Keratinocyte (primary cell): ENCODE data around the gene MRTFB. TPM values are rescaled to one million over a fixed set of nuclear protein-coding genes. Genes with fewer than 3 reads are reported as not detected.

Experiments
- DNase-seq: peaks from one replicate; pipeline ENCODE4 v3.0.0-alpha.2; 2011; ENCODE audit warnings: low read depth, missing footprints, low spot score
- FAIRE-seq: peaks from 2 replicates; lab custom pipeline; 2011; peaks lifted over from hg19 to GRCh38; lab: Jason Lieb, UNC
- H2AFZ ChIP-seq: 2 replicates; pipeline ENCODE4 v1.6.0; 2012; ENCODE audit warnings: low read length, control low read depth, inconsistent platforms; ENCODE audit not compliant: control insufficient read depth
- H3K27ac ChIP-seq: 2 replicates; pipeline ENCODE4 v1.5.1; 2011; ENCODE audit warnings: low read length; ENCODE audit not compliant: control insufficient read depth, insufficient read depth
- H3K27me3 ChIP-seq: 3 replicates; pipeline ENCODE4 v1.6.0; 2011; ENCODE audit warnings: low read length; ENCODE audit not compliant: control insufficient read depth, insufficient read depth; ENCODE audit errors: extremely low read depth
- H3K36me3 ChIP-seq, 2 experiments: 2 replicates in 1 of 2; 3 replicates in 1 of 2; pipeline ENCODE4 v1.5.1; 2011; ENCODE audit warnings: low read length in 2 of 2, mild to moderate bottlenecking in 1 of 2; ENCODE audit not compliant: control insufficient read depth in 2 of 2, insufficient read depth in 2 of 2; ENCODE audit errors: extremely low read depth in 1 of 2
- H3K4me1 ChIP-seq: 3 replicates; pipeline ENCODE4 v1.5.1; 2011; ENCODE audit warnings: low read length; ENCODE audit not compliant: control insufficient read depth, insufficient read depth; ENCODE audit errors: extremely low read depth
- H3K4me2 ChIP-seq: 3 replicates; pipeline ENCODE4 v1.6.0; 2011; ENCODE audit warnings: low read depth, low read length; ENCODE audit not compliant: control insufficient read depth, insufficient read depth; ENCODE audit errors: extremely low read depth
- H3K4me3 ChIP-seq, 3 experiments: fragments of 200-600 bp in 1 of 3; sonication (generic) in 1 of 3; 2 replicates in 2 of 3; 3 replicates in 1 of 3; pipeline ENCODE4 v1.5.1; 2011 to 2016; ENCODE audit warnings: low read length in 3 of 3, mild to moderate bottlenecking in 3 of 3, control low read depth in 2 of 3, inconsistent platforms in 1 of 3, low read depth in 1 of 3, mixed read lengths in 1 of 3, mixed run types in 1 of 3, moderate library complexity in 1 of 3; ENCODE audit not compliant: control insufficient read depth in 2 of 3, insufficient read depth in 2 of 3; ENCODE audit errors: extremely low read depth in 1 of 3
- H3K79me2 ChIP-seq: 2 replicates; pipeline ENCODE4 v1.6.0; 2012; ENCODE audit warnings: low read length; ENCODE audit not compliant: control insufficient read depth, insufficient read depth
- H3K9ac ChIP-seq: 3 replicates; pipeline ENCODE4 v1.6.0; 2011; ENCODE audit warnings: low read length; ENCODE audit not compliant: control insufficient read depth, insufficient read depth; ENCODE audit errors: extremely low read depth
- H3K9me1 ChIP-seq: 3 replicates; pipeline ENCODE4 v1.6.0; 2011; ENCODE audit warnings: low read length; ENCODE audit not compliant: control insufficient read depth, insufficient read depth; ENCODE audit errors: extremely low read depth
- H3K9me3 ChIP-seq: 2 replicates; pipeline ENCODE4 v1.5.1; 2012; ENCODE audit warnings: low read depth, low read length; ENCODE audit not compliant: control insufficient read depth
- H4K20me1 ChIP-seq: 3 replicates; pipeline ENCODE4 v1.6.0; 2011; ENCODE audit warnings: low read length; ENCODE audit not compliant: control insufficient read depth, insufficient read depth; ENCODE audit errors: extremely low read depth
- EZH2 ChIP-seq: IDR thresholded peaks from one replicate; pipeline ENCODE4 v1.6.1; 2012; ENCODE audit warnings: inconsistent platforms, mild to moderate bottlenecking, low read length, moderate library complexity
- dilution Hi-C: fragments of 300-500 bp; cut with MboI; formaldehyde crosslinking; loops from one replicate; pipeline ENCODE4 v1.7.0; 2020; ENCODE audit warnings: low sequenced_read_pairs; ENCODE audit not compliant: extremely low pct_ligation_motif_present
- polyA plus RNA-seq, 5 experiments: library from polyadenylated mRNA; depleted of rRNA in 3 of 5; stranded (reverse) in 3 of 5; stranded (forward) in 1 of 5; unstranded in 1 of 5; fragments of >200 nt; gene quantifications; 1 replicate in 1 of 5; 2 replicates in 3 of 5; 3 replicates in 1 of 5; pipeline versions ENCODE4 v1.2.1 to v1.2.3, GENCODE V29; 2011 to 2012; ENCODE audit warnings: missing spikeins in 2 of 5, low read depth in 1 of 5, low replicate concordance in 1 of 5
- TF ChIP-seq, protein P1 (sequence below), 3 experiments: IDR thresholded peaks in 1 of 3; conservative IDR thresholded peaks in 1 of 3; optimal IDR thresholded peaks in 1 of 3; 2 replicates in 2 of 3; 3 replicates in 1 of 3; pipeline versions ENCODE3 to v1.5.1; 2011; ENCODE audit warnings: low read length in 3 of 3, mild to moderate bottlenecking in 3 of 3, moderate library complexity in 2 of 3, control low read depth in 1 of 3, inconsistent platforms in 1 of 3; ENCODE audit not compliant: insufficient read depth in 2 of 3; ENCODE audit errors: extremely low read depth in 1 of 3

The MRTFB gene
- polyA plus RNA-seq, 1 donor (not counting 4 experiments of a cell fraction or from before 2014, with no cell fraction given): 12.1 TPM

DNA sequence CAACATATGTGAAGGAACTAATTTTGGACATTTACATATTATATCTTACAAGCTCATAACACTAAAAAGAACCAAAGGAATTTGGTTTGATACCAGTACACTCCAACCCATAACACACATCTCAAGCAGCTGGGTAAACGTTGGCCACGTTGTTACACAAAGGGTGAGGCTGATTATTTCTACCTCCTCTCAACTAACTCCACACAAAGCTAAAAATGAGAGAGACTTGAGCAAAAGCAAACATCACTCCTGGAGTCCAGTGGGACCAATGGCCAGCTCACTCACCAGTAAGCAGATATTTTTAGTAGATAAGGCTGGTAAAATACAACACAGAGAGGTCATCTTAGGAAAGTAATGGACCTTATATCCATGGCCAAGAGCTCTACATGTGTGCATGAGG, 207.6 kb downstream of the MRTFB start:
- TF ChIP-seq, protein P1, sequence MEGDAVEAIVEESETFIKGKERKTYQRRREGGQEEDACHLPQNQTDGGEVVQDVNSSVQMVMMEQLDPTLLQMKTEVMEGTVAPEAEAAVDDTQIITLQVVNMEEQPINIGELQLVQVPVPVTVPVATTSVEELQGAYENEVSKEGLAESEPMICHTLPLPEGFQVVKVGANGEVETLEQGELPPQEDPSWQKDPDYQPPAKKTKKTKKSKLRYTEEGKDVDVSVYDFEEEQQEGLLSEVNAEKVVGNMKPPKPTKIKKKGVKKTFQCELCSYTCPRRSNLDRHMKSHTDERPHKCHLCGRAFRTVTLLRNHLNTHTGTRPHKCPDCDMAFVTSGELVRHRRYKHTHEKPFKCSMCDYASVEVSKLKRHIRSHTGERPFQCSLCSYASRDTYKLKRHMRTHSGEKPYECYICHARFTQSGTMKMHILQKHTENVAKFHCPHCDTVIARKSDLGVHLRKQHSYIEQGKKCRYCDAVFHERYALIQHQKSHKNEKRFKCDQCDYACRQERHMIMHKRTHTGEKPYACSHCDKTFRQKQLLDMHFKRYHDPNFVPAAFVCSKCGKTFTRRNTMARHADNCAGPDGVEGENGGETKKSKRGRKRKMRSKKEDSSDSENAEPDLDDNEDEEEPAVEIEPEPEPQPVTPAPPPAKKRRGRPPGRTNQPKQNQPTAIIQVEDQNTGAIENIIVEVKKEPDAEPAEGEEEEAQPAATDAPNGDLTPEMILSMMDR (optimal IDR thresholded peaks at IDR 0.05 in 1 of 3, IDR thresholded peaks at IDR 0.05 in 1 of 3, conservative IDR thresholded peaks at IDR 0.05 in 1 of 3; ENCODE audit: extremely low read depth in 1 of 3, insufficient read depth in 2 of 3, low read length in 3 of 3): no peak
- TF ChIP-seq EZH2: no peak
- Histone ChIP-seq H3K4me1 (no peaks in the 10 kb centered on the region), H3K36me3 (no peaks in the 10 kb centered on the region), H3K4me2 (no peak overlapping the region), H3K4me3 (no peak overlapping the region), H3K9ac (no peak overlapping the region), H2AFZ (no peak overlapping the region), H3K79me2 (no peaks in the 10 kb centered on the region), H3K9me1 (no peaks in the 10 kb centered on the region), H3K27ac (no peak overlapping the region), H3K9me3 (no peaks in the 10 kb centered on the region), H3K27me3 (no peaks in the 10 kb centered on the region), H4K20me1 (no peaks in the 10 kb centered on the region)
- dilution Hi-C loops: no loop called here
- DNase-seq (no peak), FAIRE-seq (no peak)

DNA sequence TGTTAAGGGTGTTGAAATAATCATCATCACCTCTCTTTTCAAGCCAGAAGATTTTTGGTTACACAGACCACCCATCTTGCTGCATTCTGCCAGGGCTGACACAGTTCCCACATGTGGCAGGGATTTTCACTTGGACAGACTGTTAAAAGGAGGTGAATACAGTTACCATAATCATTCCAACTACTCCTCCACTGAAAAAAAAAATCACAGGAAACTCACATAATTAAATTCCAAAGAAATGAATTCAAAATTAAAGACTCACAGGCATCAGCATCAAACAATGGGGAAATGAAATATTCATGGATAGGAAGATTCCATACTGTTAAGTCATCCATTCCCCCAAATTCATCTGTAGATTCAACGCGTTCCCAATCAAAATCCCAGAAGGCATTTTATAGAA, 209.4 kb downstream of the MRTFB start:
- dilution Hi-C loops: no loop called here

More for the DNA sequence above, 209.4 kb downstream of the MRTFB start:
- TF ChIP-seq, protein P1 (optimal IDR thresholded peaks at IDR 0.05 in 1 of 3, IDR thresholded peaks at IDR 0.05 in 1 of 3, conservative IDR thresholded peaks at IDR 0.05 in 1 of 3; ENCODE audit: extremely low read depth in 1 of 3, insufficient read depth in 2 of 3, low read length in 3 of 3): no peak
- no peak for TF ChIP-seq EZH2
- Histone ChIP-seq H3K79me2 (no peaks in the 10 kb centered on the region), H3K27me3 (no peaks in the 10 kb centered on the region), H3K9ac (no peak overlapping the region), H4K20me1 (no peaks in the 10 kb centered on the region), H3K4me3 (no peak overlapping the region), H3K4me1 (peaks cover 6% of the 10 kb centered on the region), H2AFZ (no peak overlapping the region), H3K36me3 (no peaks in the 10 kb centered on the region), H3K27ac (no peak overlapping the region), H3K4me2 (no peak overlapping the region), H3K9me3 (no peaks in the 10 kb centered on the region), H3K9me1 (no peaks in the 10 kb centered on the region)
- DNase-seq (no peak), FAIRE-seq (no peak)
